Keratinocyte (primary cell): ENCODE results near the gene PRSS50. TPM values are rescaled to one million over a fixed set of nuclear protein-coding genes. Genes with fewer than 3 reads are reported as not detected.

Experiments used
- DNase-seq: peaks from one replicate; pipeline ENCODE4 v3.0.0-alpha.2; 2011; ENCODE audit warnings: low read depth, missing footprints, low spot score
- FAIRE-seq: peaks from 2 replicates; lab custom pipeline; 2011; peaks lifted over from hg19 to GRCh38; lab: Jason Lieb, UNC
- H2AFZ ChIP-seq: 2 replicates; pipeline ENCODE4 v1.6.0; 2012; ENCODE audit warnings: low read length, control low read depth, inconsistent platforms; ENCODE audit not compliant: control insufficient read depth
- H3K27ac ChIP-seq: 2 replicates; pipeline ENCODE4 v1.5.1; 2011; ENCODE audit warnings: low read length; ENCODE audit not compliant: control insufficient read depth, insufficient read depth
- H3K27me3 ChIP-seq: 3 replicates; pipeline ENCODE4 v1.6.0; 2011; ENCODE audit warnings: low read length; ENCODE audit not compliant: control insufficient read depth, insufficient read depth; ENCODE audit errors: extremely low read depth
- H3K36me3 ChIP-seq, 2 experiments: 2 replicates in 1 of 2; 3 replicates in 1 of 2; pipeline ENCODE4 v1.5.1; 2011; ENCODE audit warnings: low read length in 2 of 2, mild to moderate bottlenecking in 1 of 2; ENCODE audit not compliant: control insufficient read depth in 2 of 2, insufficient read depth in 2 of 2; ENCODE audit errors: extremely low read depth in 1 of 2
- H3K4me1 ChIP-seq: 3 replicates; pipeline ENCODE4 v1.5.1; 2011; ENCODE audit warnings: low read length; ENCODE audit not compliant: control insufficient read depth, insufficient read depth; ENCODE audit errors: extremely low read depth
- H3K4me2 ChIP-seq: 3 replicates; pipeline ENCODE4 v1.6.0; 2011; ENCODE audit warnings: low read depth, low read length; ENCODE audit not compliant: control insufficient read depth, insufficient read depth; ENCODE audit errors: extremely low read depth
- H3K4me3 ChIP-seq, 3 experiments: fragments of 200-600 bp in 1 of 3; sonication (generic) in 1 of 3; 2 replicates in 2 of 3; 3 replicates in 1 of 3; pipeline ENCODE4 v1.5.1; 2011 to 2016; ENCODE audit warnings: low read length in 3 of 3, mild to moderate bottlenecking in 3 of 3, control low read depth in 2 of 3, inconsistent platforms in 1 of 3, low read depth in 1 of 3, mixed read lengths in 1 of 3, mixed run types in 1 of 3, moderate library complexity in 1 of 3; ENCODE audit not compliant: control insufficient read depth in 2 of 3, insufficient read depth in 2 of 3; ENCODE audit errors: extremely low read depth in 1 of 3
- H3K79me2 ChIP-seq: 2 replicates; pipeline ENCODE4 v1.6.0; 2012; ENCODE audit warnings: low read length; ENCODE audit not compliant: control insufficient read depth, insufficient read depth
- H3K9ac ChIP-seq: 3 replicates; pipeline ENCODE4 v1.6.0; 2011; ENCODE audit warnings: low read length; ENCODE audit not compliant: control insufficient read depth, insufficient read depth; ENCODE audit errors: extremely low read depth
- H3K9me1 ChIP-seq: 3 replicates; pipeline ENCODE4 v1.6.0; 2011; ENCODE audit warnings: low read length; ENCODE audit not compliant: control insufficient read depth, insufficient read depth; ENCODE audit errors: extremely low read depth
- H3K9me3 ChIP-seq: 2 replicates; pipeline ENCODE4 v1.5.1; 2012; ENCODE audit warnings: low read depth, low read length; ENCODE audit not compliant: control insufficient read depth
- H4K20me1 ChIP-seq: 3 replicates; pipeline ENCODE4 v1.6.0; 2011; ENCODE audit warnings: low read length; ENCODE audit not compliant: control insufficient read depth, insufficient read depth; ENCODE audit errors: extremely low read depth
- EZH2 ChIP-seq: IDR thresholded peaks from one replicate; pipeline ENCODE4 v1.6.1; 2012; ENCODE audit warnings: inconsistent platforms, mild to moderate bottlenecking, low read length, moderate library complexity
- dilution Hi-C: fragments of 300-500 bp; cut with MboI; formaldehyde crosslinking; loops from one replicate; pipeline ENCODE4 v1.7.0; 2020; ENCODE audit warnings: low sequenced_read_pairs; ENCODE audit not compliant: extremely low pct_ligation_motif_present
- polyA plus RNA-seq, 5 experiments: library from polyadenylated mRNA; depleted of rRNA in 3 of 5; stranded (reverse) in 3 of 5; stranded (forward) in 1 of 5; unstranded in 1 of 5; fragments of >200 nt; gene quantifications; 1 replicate in 1 of 5; 2 replicates in 3 of 5; 3 replicates in 1 of 5; pipeline versions ENCODE4 v1.2.1 to v1.2.3, GENCODE V29; 2011 to 2012; ENCODE audit warnings: missing spikeins in 2 of 5, low read depth in 1 of 5, low replicate concordance in 1 of 5
- TF ChIP-seq, protein P1 (sequence below), 3 experiments: IDR thresholded peaks in 1 of 3; conservative IDR thresholded peaks in 1 of 3; optimal IDR thresholded peaks in 1 of 3; 2 replicates in 2 of 3; 3 replicates in 1 of 3; pipeline versions ENCODE3 to v1.5.1; 2011; ENCODE audit warnings: low read length in 3 of 3, mild to moderate bottlenecking in 3 of 3, moderate library complexity in 2 of 3, control low read depth in 1 of 3, inconsistent platforms in 1 of 3; ENCODE audit not compliant: insufficient read depth in 2 of 3; ENCODE audit errors: extremely low read depth in 1 of 3

Gene PRSS50
- polyA plus RNA-seq, 1 donor (not counting 4 experiments of a cell fraction or from before 2014, with no cell fraction given), result not detected

DNA sequence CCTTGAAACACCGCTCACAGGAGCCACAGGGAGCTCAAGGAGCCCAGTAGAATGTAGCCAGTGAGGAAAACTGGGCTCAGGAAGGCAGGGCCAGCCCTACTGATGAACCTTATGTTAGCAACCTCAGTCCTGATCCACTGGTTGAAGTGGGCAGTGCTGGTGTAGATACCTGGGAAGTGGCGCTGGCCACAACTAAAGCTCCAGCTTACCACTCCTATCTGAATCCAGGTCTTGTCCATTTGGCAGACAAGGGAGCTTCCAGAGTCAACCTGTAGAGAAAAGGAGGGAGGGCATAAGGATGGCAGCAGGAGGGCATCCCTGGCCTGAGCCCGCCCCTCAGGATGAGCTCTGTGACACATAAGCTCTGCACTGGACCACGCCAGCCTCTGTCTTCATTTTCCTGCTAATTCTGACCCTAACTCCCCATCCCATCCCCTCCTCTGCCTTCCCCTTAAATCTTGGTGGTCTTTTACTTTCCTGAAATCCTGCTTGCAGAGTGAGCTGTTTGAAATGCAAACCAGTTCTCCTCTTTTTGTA is 2.1 kb upstream of the PRSS50 start:
- Histone ChIP-seq H3K27me3 (peaks cover 12% of the 10 kb centered on the region), H3K27ac (no peak overlapping the region), H3K4me2 (no peak overlapping the region), H3K9ac (no peak overlapping the region), H3K79me2 (no peaks in the 10 kb centered on the region), H3K36me3 (no peaks in the 10 kb centered on the region), H4K20me1 (no peaks in the 10 kb centered on the region), H3K9me3 (no peaks in the 10 kb centered on the region), H3K4me3 (no peak overlapping the region), H3K4me1 (no peaks in the 10 kb centered on the region), H3K9me1 (no peaks in the 10 kb centered on the region), H2AFZ (no peak overlapping the region)
- FAIRE-seq (no peak), DNase-seq (no peak)
- dilution Hi-C loops, result no loop called here
- TF ChIP-seq, protein P1, sequence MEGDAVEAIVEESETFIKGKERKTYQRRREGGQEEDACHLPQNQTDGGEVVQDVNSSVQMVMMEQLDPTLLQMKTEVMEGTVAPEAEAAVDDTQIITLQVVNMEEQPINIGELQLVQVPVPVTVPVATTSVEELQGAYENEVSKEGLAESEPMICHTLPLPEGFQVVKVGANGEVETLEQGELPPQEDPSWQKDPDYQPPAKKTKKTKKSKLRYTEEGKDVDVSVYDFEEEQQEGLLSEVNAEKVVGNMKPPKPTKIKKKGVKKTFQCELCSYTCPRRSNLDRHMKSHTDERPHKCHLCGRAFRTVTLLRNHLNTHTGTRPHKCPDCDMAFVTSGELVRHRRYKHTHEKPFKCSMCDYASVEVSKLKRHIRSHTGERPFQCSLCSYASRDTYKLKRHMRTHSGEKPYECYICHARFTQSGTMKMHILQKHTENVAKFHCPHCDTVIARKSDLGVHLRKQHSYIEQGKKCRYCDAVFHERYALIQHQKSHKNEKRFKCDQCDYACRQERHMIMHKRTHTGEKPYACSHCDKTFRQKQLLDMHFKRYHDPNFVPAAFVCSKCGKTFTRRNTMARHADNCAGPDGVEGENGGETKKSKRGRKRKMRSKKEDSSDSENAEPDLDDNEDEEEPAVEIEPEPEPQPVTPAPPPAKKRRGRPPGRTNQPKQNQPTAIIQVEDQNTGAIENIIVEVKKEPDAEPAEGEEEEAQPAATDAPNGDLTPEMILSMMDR (optimal IDR thresholded peaks at IDR 0.05 in 1 of 3, IDR thresholded peaks at IDR 0.05 in 1 of 3, conservative IDR thresholded peaks at IDR 0.05 in 1 of 3; ENCODE audit: extremely low read depth in 1 of 3, insufficient read depth in 2 of 3, low read length in 3 of 3), result no peak
- TF ChIP-seq EZH2, result no peak

DNA sequence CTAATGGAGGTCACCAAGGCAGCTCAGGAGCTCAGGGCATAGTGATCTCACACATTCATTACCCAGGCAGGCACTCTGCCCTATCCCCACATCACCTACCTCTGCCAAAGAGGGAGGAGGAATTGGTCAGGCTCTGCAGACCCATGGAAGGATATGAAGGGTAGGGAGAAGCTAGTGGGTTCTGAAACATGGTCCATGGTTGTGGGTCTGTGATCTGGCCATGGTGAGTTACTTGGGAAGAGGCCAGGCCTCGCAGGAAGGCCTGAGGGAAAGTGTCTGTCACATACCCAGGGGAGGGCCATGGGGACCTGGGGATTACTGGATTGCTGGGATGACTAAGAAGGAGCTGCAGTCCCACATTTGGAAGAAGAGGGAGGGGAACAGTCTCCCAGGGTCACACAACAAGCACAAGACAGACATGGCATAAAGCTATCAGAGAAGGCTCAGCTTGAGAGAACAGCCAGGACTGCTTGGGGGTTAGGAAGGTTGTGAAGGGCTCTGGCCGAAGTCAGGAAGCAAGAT is 1.4 kb upstream of the PRSS50 start:
- DNase-seq, result no peak
- Histone ChIP-seq H3K79me2 (no peaks in the 10 kb centered on the region), H3K36me3 (no peaks in the 10 kb centered on the region), H3K9ac (no peak overlapping the region), H2AFZ (no peak overlapping the region), H3K27ac (no peak overlapping the region), H4K20me1 (no peaks in the 10 kb centered on the region), H3K27me3 (peaks cover 12% of the 10 kb centered on the region), H3K9me1 (no peaks in the 10 kb centered on the region), H3K4me2 (no peak overlapping the region), H3K4me1 (peaks cover 3% of the 10 kb centered on the region), H3K9me3 (no peaks in the 10 kb centered on the region), H3K4me3 (no peak overlapping the region)
- dilution Hi-C loops, result no loop called here
- FAIRE-seq, result no peak
- TF ChIP-seq, protein P1 (optimal IDR thresholded peaks at IDR 0.05 in 1 of 3, IDR thresholded peaks at IDR 0.05 in 1 of 3, conservative IDR thresholded peaks at IDR 0.05 in 1 of 3; ENCODE audit: extremely low read depth in 1 of 3, insufficient read depth in 2 of 3, low read length in 3 of 3), result no peak
- TF ChIP-seq EZH2, result no peak
